SKM-1 (cell line): ENCODE data around the gene CYP4B1.
"Not testable (repeated sequence)": the region's sequence is repeated elsewhere in the genome, so short reads cannot be mapped to it uniquely, and the experiment has no call there.

Source experiments
- DNase-seq: peaks from one replicate; lab custom pipeline; 2025; ENCODE audit not compliant: unreplicated experiment; lab: John Stamatoyannopoulos, UW

CYP4B1 gene

DNA sequence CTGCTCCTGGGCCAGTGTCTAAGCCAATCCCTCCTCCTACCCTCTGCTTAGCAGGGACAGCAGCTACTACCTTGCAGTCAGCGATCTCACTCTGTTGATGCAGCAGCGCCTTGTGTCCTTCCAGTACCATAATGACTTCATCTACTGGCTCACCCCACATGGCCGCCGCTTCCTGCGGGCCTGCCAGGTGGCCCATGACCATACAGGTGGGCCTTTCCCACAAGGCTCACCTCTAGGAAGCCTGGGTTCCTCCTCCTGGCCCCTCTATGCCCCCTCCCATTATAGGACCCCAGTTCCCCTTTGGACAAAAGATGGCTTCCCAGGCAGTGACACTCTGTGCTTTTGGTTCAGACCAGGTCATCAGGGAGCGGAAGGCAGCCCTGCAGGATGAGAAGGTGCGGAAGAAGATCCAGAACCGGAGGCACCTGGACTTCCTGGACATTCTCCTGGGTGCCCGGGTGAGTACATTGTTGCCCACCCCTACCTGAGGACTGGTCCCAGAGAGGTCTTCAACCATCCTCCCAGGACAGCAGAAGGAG is 15.1 kb downstream of the CYP4B1 start:
- DNase-seq = no peak

DNA sequence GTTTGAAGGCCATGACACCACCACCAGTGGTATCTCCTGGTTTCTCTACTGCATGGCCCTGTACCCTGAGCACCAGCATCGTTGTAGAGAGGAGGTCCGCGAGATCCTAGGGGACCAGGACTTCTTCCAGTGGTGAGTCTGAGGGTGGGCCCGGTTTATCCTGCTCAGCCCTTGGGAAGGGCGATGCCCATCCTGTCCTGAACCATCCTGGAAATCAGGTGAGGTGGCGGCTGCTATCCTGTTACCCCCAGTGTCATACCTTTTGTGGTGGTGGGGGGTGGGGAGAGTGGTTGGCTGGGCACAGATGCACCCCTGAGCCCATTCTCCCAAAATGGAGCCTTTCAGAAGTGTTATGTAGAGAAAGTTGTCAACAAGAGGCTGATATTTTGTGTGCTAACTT is 16.3 kb downstream of the CYP4B1 start:
- no peak for DNase-seq

DNA sequence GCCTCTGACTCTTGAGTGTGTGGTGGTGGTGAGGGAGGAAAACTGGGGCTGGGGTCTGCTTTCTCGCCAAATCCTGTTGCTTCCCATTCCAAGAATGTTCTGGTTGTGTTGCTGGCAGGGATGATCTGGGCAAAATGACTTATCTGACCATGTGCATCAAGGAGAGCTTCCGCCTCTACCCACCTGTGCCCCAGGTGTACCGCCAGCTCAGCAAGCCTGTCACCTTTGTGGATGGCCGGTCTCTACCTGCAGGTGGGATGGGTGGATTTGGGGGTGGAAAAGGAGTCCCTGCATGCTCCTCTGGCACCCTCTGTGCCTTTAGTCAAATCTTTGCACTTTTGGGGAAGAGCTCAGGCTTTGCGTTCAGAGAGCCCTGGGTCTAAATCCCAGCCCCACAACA is 18.1 kb downstream of the CYP4B1 start:
- DNase-seq = no peak

DNA sequence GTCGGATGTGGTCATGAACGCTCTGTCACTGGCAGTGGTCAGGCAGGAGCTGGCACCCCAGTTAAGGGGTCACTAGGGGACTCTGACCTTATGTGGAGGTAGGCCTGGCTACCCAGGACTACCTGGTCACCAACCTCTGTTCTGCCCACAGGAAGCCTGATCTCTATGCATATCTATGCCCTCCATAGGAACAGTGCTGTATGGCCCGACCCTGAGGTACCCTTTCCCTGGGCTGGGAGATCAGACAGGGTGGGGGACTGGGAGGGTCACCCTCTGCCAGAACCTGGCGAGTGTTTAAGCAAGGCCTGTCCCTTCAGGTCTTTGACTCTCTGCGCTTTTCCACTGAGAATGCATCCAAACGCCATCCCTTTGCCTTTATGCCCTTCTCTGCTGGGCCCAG is 19.0 kb downstream of the CYP4B1 start:
- no peak for DNase-seq

DNA sequence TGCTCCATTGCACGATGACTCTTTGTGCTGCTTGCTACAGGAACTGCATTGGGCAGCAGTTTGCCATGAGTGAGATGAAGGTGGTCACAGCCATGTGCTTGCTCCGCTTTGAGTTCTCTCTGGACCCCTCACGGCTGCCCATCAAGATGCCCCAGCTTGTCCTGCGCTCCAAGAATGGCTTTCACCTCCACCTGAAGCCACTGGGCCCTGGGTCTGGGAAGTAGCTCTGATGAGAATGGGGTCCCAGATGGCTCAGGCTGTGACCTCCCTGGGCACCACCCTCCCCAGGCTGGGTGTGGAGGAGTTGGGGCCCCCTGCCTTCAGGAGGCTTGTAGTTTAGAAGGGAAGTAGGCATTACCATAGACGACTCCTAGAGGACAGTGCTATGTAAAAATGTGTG is 19.7 kb downstream of the CYP4B1 start:
- DNase-seq = no peak

DNA sequence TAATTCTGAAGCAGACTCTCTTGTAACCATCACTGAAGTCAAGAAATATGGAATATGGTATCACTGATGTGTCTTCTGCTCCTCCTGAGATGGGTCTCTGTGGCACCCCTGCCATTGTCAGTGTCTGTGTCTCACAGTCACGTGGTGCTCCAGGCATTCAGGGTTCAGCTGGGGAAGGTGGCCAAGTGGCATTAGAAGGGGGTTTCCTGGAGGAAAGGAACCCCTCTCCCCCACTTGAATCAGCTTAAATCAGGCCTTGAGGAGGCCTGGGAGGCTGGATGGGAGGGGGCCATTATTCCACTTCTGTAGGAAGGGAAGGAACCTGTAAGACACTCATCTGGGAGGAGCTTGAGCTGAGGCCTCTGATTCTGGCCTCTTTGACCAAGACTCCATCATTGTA is 20.5 kb downstream of the CYP4B1 start:
- DNase-seq = no peak

DNA sequence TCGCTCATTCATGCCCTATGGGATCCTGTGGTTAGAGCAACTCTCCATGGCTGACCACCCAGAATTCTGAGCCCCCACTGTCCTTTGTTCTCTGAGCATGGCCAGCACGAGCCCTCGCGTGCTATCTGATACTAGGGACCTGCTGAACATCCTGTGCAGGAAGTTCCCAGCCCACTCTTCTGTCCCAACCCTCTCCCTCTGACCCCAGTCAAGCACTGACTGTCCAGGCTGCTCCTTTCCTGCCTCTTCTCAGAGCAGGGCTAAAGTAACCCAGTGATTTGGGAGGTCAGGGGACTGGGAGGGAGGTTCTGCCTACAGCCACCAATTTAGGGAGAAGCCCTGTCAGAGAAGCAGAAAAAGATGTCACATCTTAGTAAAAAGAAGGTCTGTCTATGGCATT is 21.2 kb downstream of the CYP4B1 start:
- DNase-seq = no peak

DNA sequence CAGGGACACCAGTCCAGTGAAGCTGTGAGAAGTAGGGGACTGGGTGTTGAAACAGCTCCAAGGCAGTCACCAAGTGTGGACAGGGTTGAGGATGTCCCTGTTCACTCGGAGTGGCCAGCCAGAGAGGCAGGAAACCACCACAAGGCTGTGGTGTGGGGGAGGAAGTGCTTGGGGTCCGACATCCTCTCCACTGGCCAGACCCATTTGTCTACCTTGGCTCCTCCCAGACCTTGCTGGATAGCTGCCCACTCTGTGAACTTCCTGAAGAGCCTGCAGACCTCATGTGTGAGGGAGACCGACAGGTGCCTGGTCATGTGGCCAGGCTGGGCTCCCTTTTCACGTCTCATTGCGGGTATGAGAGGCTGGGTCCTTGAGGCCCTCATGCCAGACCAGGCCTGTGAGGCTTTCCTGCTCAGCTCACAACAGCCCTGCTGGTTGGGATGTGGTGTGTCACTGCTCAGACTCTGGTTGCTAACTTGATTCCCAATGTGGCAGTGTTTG is 21.8 kb downstream of the CYP4B1 start:
- DNase-seq = no peak

DNA sequence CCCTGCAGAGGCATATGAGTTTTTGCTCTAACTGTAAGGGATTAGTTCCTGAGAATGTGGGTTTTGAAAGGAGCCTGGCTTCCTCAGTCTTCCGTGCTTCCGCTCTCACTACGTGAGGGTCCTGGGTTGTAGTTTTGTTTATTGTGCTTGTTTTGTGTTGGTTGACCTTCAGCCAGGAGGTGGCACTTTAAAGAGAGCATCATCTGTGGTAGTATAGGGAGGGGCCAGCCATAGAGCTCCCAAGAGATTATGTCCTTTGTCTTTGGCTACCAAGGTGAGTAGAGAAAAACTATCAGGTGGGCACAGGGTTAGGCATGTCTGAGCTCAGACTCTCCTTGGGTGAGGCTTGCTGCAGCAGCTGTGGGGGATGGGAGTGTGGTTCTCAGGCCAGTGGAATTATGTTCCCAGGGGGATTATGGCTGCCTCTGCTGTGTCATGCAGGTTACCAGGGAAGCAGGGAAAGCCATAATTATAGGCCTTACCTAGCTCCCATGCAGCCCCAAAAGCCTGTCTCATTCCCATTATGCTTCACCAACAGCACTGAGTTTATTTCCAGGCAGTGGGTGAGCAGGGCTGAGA is 23.5 kb downstream of the CYP4B1 start:
- no peak for DNase-seq

DNA sequence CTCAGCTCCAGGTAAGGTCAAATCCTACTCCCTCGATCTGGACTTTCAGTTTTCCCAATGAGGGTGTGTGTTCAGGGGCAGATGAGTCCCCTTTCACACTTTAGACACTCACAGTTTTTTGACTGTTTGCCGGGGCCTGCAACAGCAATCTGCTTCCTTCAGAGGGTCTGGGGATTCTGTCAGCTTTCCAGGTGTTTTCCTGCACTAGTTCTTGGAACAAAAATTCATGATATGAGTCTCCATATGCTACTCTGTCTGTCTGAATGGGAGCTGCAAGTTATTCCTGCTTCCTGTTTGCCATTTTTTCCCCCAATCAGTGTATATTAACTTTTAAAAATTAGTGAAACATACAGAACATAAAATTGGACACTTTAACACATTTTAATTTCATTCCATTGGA is 24.3 kb downstream of the CYP4B1 start:
- no peak for DNase-seq

DNA sequence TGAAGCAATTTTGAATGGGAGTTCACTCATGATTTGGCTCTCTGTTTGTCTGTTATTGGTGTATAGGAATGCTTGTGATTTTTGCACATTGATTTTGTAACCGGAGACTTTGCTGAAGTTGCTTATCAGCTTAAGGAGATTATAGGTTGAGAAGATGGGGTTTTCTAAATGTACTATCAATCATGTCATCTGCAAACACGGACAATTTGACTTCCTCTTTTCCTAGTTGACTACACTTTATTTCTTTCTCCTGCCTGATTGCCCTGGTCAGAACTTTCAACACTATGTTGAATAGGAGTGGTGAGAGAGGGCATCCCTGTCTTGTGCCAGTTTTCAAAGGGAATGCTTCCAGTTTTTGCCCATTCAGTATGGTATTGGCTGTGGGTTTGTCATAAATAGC is 28.0 kb downstream of the CYP4B1 start:
- DNase-seq = not testable (repeated sequence)

DNA sequence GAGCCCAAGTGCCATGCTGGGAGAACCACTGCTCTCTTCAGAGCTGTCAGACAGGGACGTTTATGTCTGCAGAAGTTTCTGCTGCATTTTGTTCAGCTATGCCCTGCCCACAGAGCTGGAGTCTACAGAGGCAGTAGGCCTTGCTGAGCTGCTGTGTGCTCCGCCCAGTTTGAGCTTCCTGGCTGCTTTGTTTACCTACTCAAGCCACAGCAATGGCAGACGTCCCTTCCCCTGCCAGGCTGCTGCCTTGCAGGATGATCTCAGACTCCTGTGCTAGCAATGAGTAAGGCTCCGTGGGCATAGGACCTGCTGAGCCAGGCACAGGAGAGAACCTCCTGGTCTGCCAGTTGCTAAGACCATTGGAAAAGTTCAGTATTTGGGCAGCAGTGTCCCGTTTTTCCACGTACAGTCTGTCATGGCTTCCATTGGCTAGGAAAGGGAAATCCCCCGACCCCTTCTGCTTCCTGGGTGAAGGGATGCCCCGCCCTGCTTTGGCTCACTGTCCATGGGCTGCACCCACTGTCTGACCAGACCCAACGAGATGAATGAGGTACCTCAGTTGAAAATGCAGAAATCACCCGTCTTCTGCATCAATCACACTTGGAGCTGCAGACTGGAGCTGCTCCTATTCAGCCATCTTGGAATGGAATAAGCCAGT is 31.9 kb downstream of the CYP4B1 start:
- no peak for DNase-seq

DNA sequence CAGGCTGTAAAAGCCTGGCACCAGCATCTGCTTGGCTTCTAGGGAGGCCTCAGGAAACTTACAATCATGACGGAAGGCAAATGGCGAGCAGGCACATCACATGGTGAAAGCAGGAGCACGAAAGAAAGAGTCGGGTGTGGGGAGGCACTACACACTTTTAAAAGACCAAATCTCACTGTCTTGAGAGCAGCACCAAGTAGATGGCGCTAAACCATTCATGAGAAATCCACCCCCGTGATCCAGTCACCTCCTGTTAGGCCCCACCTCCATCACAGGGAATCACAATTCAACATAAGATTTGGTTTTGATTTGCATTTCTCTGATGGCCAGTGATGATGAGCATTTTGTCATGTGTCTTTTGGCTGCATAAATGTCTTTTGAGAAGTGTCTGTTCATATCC is 36.6 kb downstream of the CYP4B1 start:
- not testable (repeated sequence) for DNase-seq

DNA sequence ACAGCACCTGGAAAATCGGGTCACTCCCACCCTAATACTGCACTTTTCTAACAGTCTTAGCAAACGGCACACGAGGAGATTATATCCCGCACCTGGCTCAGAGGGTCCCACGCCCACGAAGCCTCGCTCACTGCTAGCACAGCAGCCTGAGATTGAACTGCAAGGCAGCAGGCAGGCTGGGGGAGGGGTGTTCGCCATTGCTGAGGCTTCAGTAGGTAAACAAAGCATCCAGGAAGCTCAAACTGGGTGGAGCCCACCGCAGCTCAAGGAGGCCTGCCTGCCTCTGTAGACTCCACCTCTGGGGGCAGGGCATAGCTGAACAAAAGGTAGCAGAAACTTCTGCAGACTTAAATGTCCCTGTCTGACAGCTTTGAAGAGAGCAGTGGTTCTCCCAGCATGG is 47.5 kb downstream of the CYP4B1 start:
- DNase-seq = not testable (repeated sequence)

DNA sequence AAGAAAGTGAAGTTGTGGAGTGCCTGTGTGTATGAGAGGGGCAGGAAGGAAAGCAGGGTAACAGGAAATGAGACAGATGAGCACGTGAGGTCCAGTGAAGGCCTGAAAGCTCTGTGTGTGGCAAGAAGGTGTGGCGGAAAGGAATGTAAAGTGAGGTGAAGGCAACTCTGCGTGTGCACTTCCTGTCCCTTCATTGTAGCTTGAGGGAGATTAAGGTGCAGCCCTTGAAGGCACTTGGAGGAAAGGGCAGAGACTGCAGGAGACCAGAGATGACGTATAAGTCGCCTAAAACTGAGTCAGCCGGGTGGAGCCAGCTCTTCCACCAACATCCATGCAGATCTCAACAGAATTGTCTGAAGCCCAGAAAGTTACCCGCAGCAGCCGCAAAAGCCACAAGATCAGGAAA is 58.8 kb downstream of the CYP4B1 start:
- DNase-seq = not testable (repeated sequence)

DNA sequence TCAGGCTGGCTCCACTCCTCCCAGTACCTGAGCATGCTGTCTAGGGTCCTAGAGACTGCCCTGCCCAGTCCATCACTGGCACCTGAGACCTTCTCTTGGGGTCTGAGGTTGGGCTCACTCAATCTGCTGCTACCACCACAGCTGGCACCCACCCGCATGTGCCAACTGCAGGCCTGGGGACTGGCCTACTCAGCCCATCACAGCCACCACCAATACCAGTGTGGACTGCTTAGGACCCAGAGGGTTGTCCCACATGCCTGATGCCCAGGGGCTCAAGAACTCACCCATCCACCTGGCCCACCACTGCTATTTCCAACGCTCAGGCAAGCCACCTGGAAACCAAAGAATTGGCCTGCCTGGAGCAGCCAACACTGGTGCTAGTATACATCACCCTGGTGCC is 63.5 kb downstream of the CYP4B1 start:
- DNase-seq = no peak
